B cell (primary cell): ENCODE measurements around the gene NUAK1. TPM values are rescaled to one million over a fixed set of nuclear protein-coding genes. Genes with fewer than 3 reads are reported as not detected.

Source experiments
- ATAC-seq: fragments of 200-7000 bp; cut with Tn5 transposase; one replicate; pipeline ENCODE4 v1.10.0; 2021; ENCODE audit warnings: low read depth, mild to moderate bottlenecking, moderate number of reproducible peaks, moderate library complexity
- CTCF ChIA-PET: fragments of 350-600 bp; sonication (Branson Sonifier 250); formaldehyde crosslinking; loops from one replicate; lab custom pipeline; 2021; ENCODE audit warnings: antibody characterized with exemption, inconsistent platforms; lab: Charles Lee
- POLR2A ChIA-PET: fragments of 350-600 bp; sonication (Branson Sonifier 250); formaldehyde crosslinking; loops from one replicate; lab custom pipeline; 2021; ENCODE audit warnings: antibody characterized with exemption; lab: Charles Lee
- DNase-seq: peaks from one replicate; pipeline ENCODE4 v3.0.0; 2013
- H2AFZ ChIP-seq: 2 replicates; pipeline ENCODE4 v1.6.1; 2012; ENCODE audit warnings: mild to moderate bottlenecking, low read depth, low read length; ENCODE audit not compliant: insufficient read depth, poor library complexity, severe bottlenecking
- H3K27ac ChIP-seq, 2 donors: 1 replicate in 1 of 2; 2 replicates in 1 of 2; pipeline ENCODE4 v1.5.1; 2012 to 2013; ENCODE audit warnings: low read length in 2 of 2, mild to moderate bottlenecking in 2 of 2, moderate library complexity in 1 of 2
- H3K27me3 ChIP-seq, 4 experiments: fragments of 200-600 bp in 1 of 4; sonication (generic) in 1 of 4; replicated peaks in 1 of 4; 1 replicate in 2 of 4; 2 replicates in 2 of 4; pipeline versions ENCODE4 v1.6.1 to v1.7.0; 2013 to 2016; ENCODE audit warnings: low read length in 3 of 4, mild to moderate bottlenecking in 2 of 4, mixed read lengths in 1 of 4, moderate library complexity in 1 of 4; ENCODE audit not compliant: insufficient read depth in 4 of 4, control insufficient read depth in 3 of 4; ENCODE audit errors: control extremely low read depth in 1 of 4
- H3K36me3 ChIP-seq, 2 experiments: replicated peaks in 1 of 2; 1 replicate in 1 of 2; 2 replicates in 1 of 2; pipeline versions ENCODE4 v1.6.1 to v1.7.1; 2013; ENCODE audit warnings: low read length in 1 of 2; ENCODE audit not compliant: insufficient read depth in 2 of 2, control insufficient read depth in 1 of 2; ENCODE audit errors: control extremely low read depth in 1 of 2, extremely low read depth in 1 of 2
- H3K4me1 ChIP-seq, 2 donors: fragments of 200-600 bp in 1 of 2; sonication (generic) in 1 of 2; 1 replicate in 1 of 2; 2 replicates in 1 of 2; pipeline versions ENCODE4 v1.5.1 to v1.6.1; 2013 to 2017; ENCODE audit warnings: low read length in 2 of 2; ENCODE audit not compliant: control insufficient read depth in 2 of 2, insufficient read depth in 2 of 2
- H3K4me2 ChIP-seq: replicated peaks from 2 replicates; pipeline ENCODE3; 2012; ENCODE audit warnings: mild to moderate bottlenecking, low read depth, low read length; ENCODE audit not compliant: poor library complexity, severe bottlenecking
- H3K4me3 ChIP-seq, 5 experiments: fragments of 200-600 bp in 1 of 5; sonication (generic) in 1 of 5; 1 replicate in 3 of 5; 2 replicates in 2 of 5; pipeline versions ENCODE4 v1.5.1 to v1.7.0; 2011 to 2016; ENCODE audit warnings: low read length in 4 of 5, mild to moderate bottlenecking in 4 of 5, low read depth in 2 of 5, control low read depth in 1 of 5, moderate library complexity in 1 of 5; ENCODE audit not compliant: insufficient read depth in 1 of 5; ENCODE audit errors: control extremely low read depth in 1 of 5, extremely low read depth in 1 of 5
- H3K79me2 ChIP-seq: fragments of 200-600 bp; sonication (generic); one replicate; pipeline ENCODE4 v1.6.0; 2016; ENCODE audit warnings: low read length; ENCODE audit not compliant: control insufficient read depth, insufficient read depth
- H3K9ac ChIP-seq: fragments of 200-600 bp; sonication (generic); 2 replicates; pipeline ENCODE4 v1.6.1; 2017; ENCODE audit warnings: mild to moderate bottlenecking, low read length, moderate library complexity
- H3K9me3 ChIP-seq, 3 donors: one replicate each; pipeline versions ENCODE4 v1.6.1 to v1.7.1; 2013; ENCODE audit warnings: low read length in 2 of 3; ENCODE audit not compliant: control insufficient read depth in 2 of 3, insufficient read depth in 1 of 3; ENCODE audit errors: control extremely low read depth in 1 of 3
- H4K20me1 ChIP-seq: 2 replicates; pipeline ENCODE4 v1.6.0; 2012; ENCODE audit warnings: mild to moderate bottlenecking, low read length; ENCODE audit not compliant: insufficient read depth, control insufficient read depth, poor library complexity, severe bottlenecking
- H3K27ac Mint-ChIP-seq: one replicate; pipeline ENCODE4 v1.8.0; 2021; ENCODE audit warnings: mixed read lengths
- H3K27me3 Mint-ChIP-seq: one replicate; pipeline ENCODE4 v1.8.0; 2021; ENCODE audit warnings: mixed read lengths
- H3K4me1 Mint-ChIP-seq: one replicate; pipeline ENCODE4 v1.8.0; 2021; ENCODE audit warnings: mixed read lengths
- H3K4me3 Mint-ChIP-seq: one replicate; pipeline ENCODE4 v1.8.0; 2021; ENCODE audit warnings: mixed read lengths
- H3K9me3 Mint-ChIP-seq: one replicate; pipeline ENCODE4 v1.8.0; 2022; ENCODE audit warnings: mixed read lengths; ENCODE audit not compliant: insufficient read depth
- EZH2 ChIP-seq: IDR thresholded peaks from 2 replicates; pipeline ENCODE4 v1.6.1; 2012; ENCODE audit warnings: borderline replicate concordance, low read depth, mild to moderate bottlenecking, moderate library complexity, low read length; ENCODE audit not compliant: insufficient read depth, poor library complexity, severe bottlenecking
- WGBS: methylation state at CpG from one replicate; pipeline ENCODE4 v1.1.5; 2013; ENCODE audit warnings: missing lambda C conversion rate; ENCODE audit not compliant: insufficient coverage; 5-methylcytosine and 5-hydroxymethylcytosine counted together
- intact Hi-C: fragments of 100-400 bp; cut with micrococcal nuclease; formaldehyde crosslinking; loops from one replicate; pipeline ENCODE4 v1.10.0; 2022
- polyA plus RNA-seq: library from polyadenylated mRNA; depleted of rRNA; stranded (reverse); fragments of >200 nt; gene quantifications from 2 replicates; pipeline ENCODE4 v1.2.3, GENCODE V29; 2012
- total RNA-seq, 2 donors: library from RNA; stranded (reverse); fragments of 120-200 nt in 1 of 2; gene quantifications; 1 replicate in 1 of 2; 2 replicates in 1 of 2; pipeline versions ENCODE4 v1.2.3 to v1.2.4, GENCODE V29; 2013 to 2022
- TF ChIP-seq, protein P1 (sequence below): fragments of 200-600 bp; IDR thresholded peaks from one replicate; pipeline ENCODE4 v1.8.0; 2022; ENCODE audit warnings: antibody characterized with exemption, mild to moderate bottlenecking

NUAK1 gene
- total and polyA plus RNA-seq, 2 donors (not counting 1 experiment from before 2014, with no cell fraction given), result not detected

DNA sequence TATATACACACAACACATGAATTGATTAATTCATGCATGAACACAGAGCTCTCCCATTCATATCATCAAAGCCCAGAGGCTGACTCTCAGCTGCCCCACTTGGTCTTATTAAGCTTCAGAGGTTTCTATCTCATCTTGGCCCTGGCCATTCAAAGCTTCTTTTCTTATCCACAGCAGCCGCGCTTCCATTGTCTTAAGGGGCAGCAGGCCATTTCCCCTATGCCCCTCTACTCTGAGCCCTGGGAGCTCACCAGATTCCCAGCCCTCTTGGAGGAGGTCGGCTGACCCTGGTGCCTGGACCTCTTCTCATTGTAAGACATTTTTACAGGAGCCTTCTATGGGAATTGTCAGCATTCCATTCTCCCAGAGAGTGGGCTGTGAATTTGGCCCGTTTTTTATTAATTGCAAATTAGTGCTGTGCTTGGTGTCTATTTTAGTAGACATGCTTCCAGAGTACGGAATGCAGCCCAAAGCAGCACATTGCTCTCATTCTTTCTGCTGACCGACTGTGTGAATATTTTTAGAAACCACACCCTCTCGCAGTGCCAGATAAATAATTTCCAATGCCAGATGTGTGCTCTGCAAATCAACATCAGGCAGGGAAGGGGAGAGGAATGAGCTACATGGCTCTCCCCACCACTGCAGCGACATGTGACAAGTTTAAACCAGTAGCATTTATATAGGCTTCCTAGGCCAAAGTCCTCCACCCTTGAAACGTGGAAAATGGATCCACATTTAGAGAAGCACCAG lies 58.5 kb downstream of the NUAK1 start:
- intact Hi-C loops, result no loop called here

DNA sequence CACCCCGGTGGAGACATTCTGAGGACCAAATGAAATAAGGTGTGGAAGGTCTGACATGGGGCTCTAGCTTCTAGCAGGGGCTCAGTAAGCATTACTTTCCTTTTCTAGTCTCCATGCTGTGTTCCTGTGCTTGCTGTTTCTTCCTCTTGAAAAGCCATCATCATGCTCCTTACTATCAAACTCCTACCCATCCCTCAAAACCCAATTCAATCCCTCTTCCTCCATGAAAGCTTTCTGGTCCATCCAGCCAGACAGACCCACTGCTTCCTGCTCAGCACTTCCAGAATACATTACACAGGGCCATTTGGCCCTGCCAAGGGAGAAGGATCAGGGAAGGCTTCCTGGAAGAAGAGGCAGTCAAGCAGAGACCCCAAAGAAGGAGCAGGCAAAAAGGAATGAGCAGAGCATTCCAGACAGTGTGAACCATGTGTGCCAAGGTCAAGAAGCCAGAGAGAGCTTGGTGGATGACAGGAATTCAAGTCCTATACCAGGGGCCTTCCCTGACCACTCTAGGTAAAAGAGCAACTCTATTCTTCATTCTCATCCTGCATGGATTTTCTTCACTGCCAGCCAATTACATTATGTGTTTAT lies 59.5 kb downstream of the NUAK1 start:
- no peaks in the 10 kb centered on the region for H3K4me1 ChIP-seq
- peaks cover 0 to 6% (median 0%) of the 10 kb centered on the region in 3 donors for H3K9me3 ChIP-seq
- Mint-ChIP-seq H3K27ac (no peak overlapping the region), H3K4me3 (no peak overlapping the region), H3K4me1 (no peaks in the 10 kb centered on the region), H3K9me3 (no peaks in the 10 kb centered on the region), H3K27me3 (peaks cover 26% of the 10 kb centered on the region)
- no peaks in the 10 kb centered on the region for H4K20me1 ChIP-seq
- H3K36me3 ChIP-seq, result no peaks in the 10 kb centered on the region
- DNase-seq (no peak), ATAC-seq (no peak)
- H3K27me3 ChIP-seq, result peaks cover 0 to 20% (median 4%) of the 10 kb centered on the region in 4 experiments
- H2AFZ ChIP-seq, result no peak overlapping the region
- no peak overlapping the region for H3K9ac ChIP-seq
- no peaks in the 10 kb centered on the region for H3K79me2 ChIP-seq
- H3K4me3 ChIP-seq, result no peak overlapping the region
- TF ChIP-seq EZH2, result no peak
- TF ChIP-seq, protein P1, sequence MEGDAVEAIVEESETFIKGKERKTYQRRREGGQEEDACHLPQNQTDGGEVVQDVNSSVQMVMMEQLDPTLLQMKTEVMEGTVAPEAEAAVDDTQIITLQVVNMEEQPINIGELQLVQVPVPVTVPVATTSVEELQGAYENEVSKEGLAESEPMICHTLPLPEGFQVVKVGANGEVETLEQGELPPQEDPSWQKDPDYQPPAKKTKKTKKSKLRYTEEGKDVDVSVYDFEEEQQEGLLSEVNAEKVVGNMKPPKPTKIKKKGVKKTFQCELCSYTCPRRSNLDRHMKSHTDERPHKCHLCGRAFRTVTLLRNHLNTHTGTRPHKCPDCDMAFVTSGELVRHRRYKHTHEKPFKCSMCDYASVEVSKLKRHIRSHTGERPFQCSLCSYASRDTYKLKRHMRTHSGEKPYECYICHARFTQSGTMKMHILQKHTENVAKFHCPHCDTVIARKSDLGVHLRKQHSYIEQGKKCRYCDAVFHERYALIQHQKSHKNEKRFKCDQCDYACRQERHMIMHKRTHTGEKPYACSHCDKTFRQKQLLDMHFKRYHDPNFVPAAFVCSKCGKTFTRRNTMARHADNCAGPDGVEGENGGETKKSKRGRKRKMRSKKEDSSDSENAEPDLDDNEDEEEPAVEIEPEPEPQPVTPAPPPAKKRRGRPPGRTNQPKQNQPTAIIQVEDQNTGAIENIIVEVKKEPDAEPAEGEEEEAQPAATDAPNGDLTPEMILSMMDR, result no peak
- intact Hi-C loops, result no loop called here
- ChIA-PET POLR2A (no interaction called here), CTCF (no interaction called here)
- no peak overlapping the region for H3K4me2 ChIP-seq
- no peak overlapping the region for H3K27ac ChIP-seq
- WGBS, result no CpG with 5 or more reads among the region's 1 CpG

More for the DNA sequence above, 58.5 kb downstream of the NUAK1 start:
- Histone ChIP-seq H3K27ac (no peak overlapping the region), H3K27me3 (peaks cover 0 to 21% (median 4%) of the 10 kb centered on the region in 4 experiments), H2AFZ (no peak overlapping the region), H3K9ac (no peak overlapping the region), H4K20me1 (no peaks in the 10 kb centered on the region), H3K36me3 (no peaks in the 10 kb centered on the region), H3K79me2 (no peaks in the 10 kb centered on the region), H3K4me1 (no peaks in the 10 kb centered on the region), H3K4me3 (no peak overlapping the region), H3K9me3 (peaks cover 0 to 6% (median 0%) of the 10 kb centered on the region in 3 donors), H3K4me2 (no peak overlapping the region)
- H3K9me3 Mint-ChIP-seq, result no peaks in the 10 kb centered on the region
- 77% methylated on average over 4 of the region's 9 CpGs for WGBS
- ChIA-PET CTCF (no interaction called here), POLR2A (no interaction called here)
- no peak for DNase-seq
- TF ChIP-seq, protein P1, result no peak
- TF ChIP-seq EZH2, result no peak
- no peak overlapping the region for H3K4me3 Mint-ChIP-seq
- ATAC-seq, result no peak
- no peaks in the 10 kb centered on the region for H3K4me1 Mint-ChIP-seq
- peaks cover 33% of the 10 kb centered on the region for H3K27me3 Mint-ChIP-seq
- no peak overlapping the region for H3K27ac Mint-ChIP-seq
